Small intestine (tissue), 7 donors: ENCODE results near the gene PPM1D. TPM values are rescaled to one million over a fixed set of nuclear protein-coding genes. Genes with fewer than 3 reads are reported as not detected.
"Not testable (repeated sequence)": the region's sequence is repeated elsewhere in the genome, so short reads cannot be mapped to it uniquely, and the experiment has no call there.

Source experiments
- DNase-seq, 2 donors: peaks; one replicate each; pipeline versions ENCODE4 v3.0.0 to v3.0.0-alpha.2; 2013
- FAIRE-seq: peaks from 2 replicates; lab custom pipeline; 2012; peaks lifted over from hg19 to GRCh38; lab: Jason Lieb, UNC
- H3K27ac ChIP-seq, 3 donors: one replicate each; pipeline ENCODE4 v1.5.1; 2013; ENCODE audit warnings: low read length in 2 of 3, mild to moderate bottlenecking in 2 of 3, control low read depth in 1 of 3, inconsistent platforms in 1 of 3, low read depth in 1 of 3, moderate library complexity in 1 of 3
- H3K27me3 ChIP-seq, 3 donors: one replicate each; pipeline ENCODE4 v1.6.1; 2013; ENCODE audit warnings: low read length in 3 of 3, inconsistent platforms in 1 of 3; ENCODE audit not compliant: control insufficient read depth in 3 of 3, insufficient read depth in 3 of 3
- H3K36me3 ChIP-seq, 3 donors: one replicate each; pipeline ENCODE4 v1.6.1; 2013; ENCODE audit warnings: low read length in 3 of 3, inconsistent platforms in 1 of 3, low read depth in 1 of 3, mild to moderate bottlenecking in 1 of 3, moderate library complexity in 1 of 3; ENCODE audit not compliant: control insufficient read depth in 3 of 3, insufficient read depth in 2 of 3
- H3K4me1 ChIP-seq, 3 donors: one replicate each; pipeline ENCODE4 v1.6.1; 2013; ENCODE audit warnings: low read length in 2 of 3, inconsistent platforms in 1 of 3, low read depth in 1 of 3, mild to moderate bottlenecking in 1 of 3, moderate library complexity in 1 of 3; ENCODE audit not compliant: control insufficient read depth in 3 of 3, insufficient read depth in 2 of 3
- H3K4me3 ChIP-seq, 3 donors: one replicate each; pipeline ENCODE4 v1.5.1; 2013; ENCODE audit warnings: low read length in 3 of 3, control low read depth in 1 of 3, inconsistent platforms in 1 of 3, low read depth in 1 of 3, mild to moderate bottlenecking in 1 of 3, moderate library complexity in 1 of 3
- H3K9me3 ChIP-seq, 2 donors: one replicate each; pipeline ENCODE4 v1.6.1; 2013; ENCODE audit warnings: low read depth in 1 of 2, low read length in 1 of 2; ENCODE audit not compliant: control insufficient read depth in 2 of 2, insufficient read depth in 1 of 2
- WGBS, 3 donors: extraction: QIAGEN DNeasy Blood & Tissue Kit; methylation state at CpG; one replicate each; pipeline ENCODE4 v1.1.7; 2013; 5-methylcytosine and 5-hydroxymethylcytosine counted together
- polyA plus RNA-seq, 4 donors: library from polyadenylated mRNA; stranded (reverse) in 3 of 4; unstranded in 1 of 4; fragments of 200-250 nt in 3 of 4; fragments of 120-200 nt in 1 of 4; gene quantifications; one replicate each; pipeline versions ENCODE4 v1.2.1 to v1.2.3, GENCODE V29; 2013
- donor health status: healthy with polysubstance abuse.
- donor health status: control.
- donor health status: control.
- donor health status: Bipolar disorder and iron deficiency.
- donor health status: healthy.

PPM1D gene
- polyA plus RNA-seq, 4 donors, result 3.8 to 13.6 (median 5.7) TPM

- WGBS, 3 donors, result 85 to 89% (median 88%) methylated on average over 10 of the region's 10 CpGs
- H3K9me3 ChIP-seq, DNase-seq, H3K4me1 ChIP-seq, H3K27ac ChIP-seq, H3K4me3 ChIP-seq, H3K27me3 ChIP-seq, FAIRE-seq, H3K36me3 ChIP-seq: not testable (repeated sequence)
These were observed 3.5 kb downstream of the PPM1D start for GRCh38 chr17:60603477-60603876.

DNA sequence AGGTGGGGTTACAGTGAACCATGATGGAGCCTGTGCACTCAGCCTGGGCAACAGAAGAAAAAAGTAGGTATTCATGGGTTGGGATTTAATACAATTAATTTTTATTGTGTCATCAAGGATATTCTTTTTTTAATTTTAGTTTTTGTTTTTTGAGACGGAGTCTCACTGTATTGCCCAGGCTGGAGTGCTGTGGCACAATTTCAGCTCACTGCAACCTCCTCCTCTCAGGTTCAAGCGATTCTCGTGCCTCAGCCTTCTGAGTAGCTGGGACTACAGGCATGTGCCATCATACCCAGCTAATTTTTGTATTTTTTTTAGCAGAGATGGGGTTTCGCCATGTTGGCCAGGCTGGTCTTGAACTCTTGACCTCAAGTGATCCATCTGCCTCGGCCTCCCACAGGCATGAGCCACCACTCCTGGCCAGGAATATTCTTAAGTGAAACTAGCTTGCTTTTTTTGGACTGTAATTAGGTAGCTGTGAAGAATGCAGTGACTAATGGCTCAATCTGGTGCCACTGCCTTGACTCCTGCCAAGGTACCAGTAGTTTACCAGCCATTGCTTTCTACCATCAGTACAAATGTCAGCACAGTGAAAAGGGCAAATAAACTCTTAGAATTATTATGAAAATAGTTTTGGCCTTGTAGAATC, 4.8 kb downstream of the PPM1D start:
- no peak for FAIRE-seq

GRCh38 chr17:60606036-60606435, 6.0 kb downstream of the PPM1D start:
- no peak for FAIRE-seq
- no peak for DNase-seq
- H3K4me3 ChIP-seq, result no peak overlapping the region
- H3K27ac ChIP-seq, result no peak overlapping the region
- H3K36me3 ChIP-seq, result no peaks in the 10 kb centered on the region
- H3K4me1 ChIP-seq, result peaks cover 0 to 13% (median 7%) of the 10 kb centered on the region in 3 donors
- H3K9me3 ChIP-seq, result no peaks in the 10 kb centered on the region
- no peaks in the 10 kb centered on the region for H3K27me3 ChIP-seq

More for the DNA sequence above, 4.8 kb downstream of the PPM1D start:
- Histone ChIP-seq H3K36me3 (no peaks in the 10 kb centered on the region), H3K4me1 (peaks cover 0 to 7% (median 7%) of the 10 kb centered on the region in 3 donors), H3K27me3 (no peaks in the 10 kb centered on the region), H3K9me3 (no peaks in the 10 kb centered on the region), H3K4me3 (no peak overlapping the region), H3K27ac (no peak overlapping the region)
- WGBS, 3 donors, result 87 to 95% (median 93%) methylated on average over 5 of the region's 5 CpGs
- DNase-seq, result no peak

- H3K27ac ChIP-seq, result no peak overlapping the region
- H3K9me3 ChIP-seq, result no peaks in the 10 kb centered on the region
- FAIRE-seq (no peak), DNase-seq (no peak)
- H3K4me3 ChIP-seq, result no peak overlapping the region
- peaks cover 0 to 6% (median 0%) of the 10 kb centered on the region in 3 donors for H3K4me1 ChIP-seq
- H3K27me3 ChIP-seq, result no peaks in the 10 kb centered on the region
- peaks cover 0 to 7% (median 0%) of the 10 kb centered on the region in 3 donors for H3K36me3 ChIP-seq
- WGBS, 3 donors, result 48 to 63% (median 57%) methylated on average over 2 of the region's 2 CpGs
These were observed 10.5 kb downstream of the PPM1D start for GRCh38 chr17:60610473-60610872.

DNA sequence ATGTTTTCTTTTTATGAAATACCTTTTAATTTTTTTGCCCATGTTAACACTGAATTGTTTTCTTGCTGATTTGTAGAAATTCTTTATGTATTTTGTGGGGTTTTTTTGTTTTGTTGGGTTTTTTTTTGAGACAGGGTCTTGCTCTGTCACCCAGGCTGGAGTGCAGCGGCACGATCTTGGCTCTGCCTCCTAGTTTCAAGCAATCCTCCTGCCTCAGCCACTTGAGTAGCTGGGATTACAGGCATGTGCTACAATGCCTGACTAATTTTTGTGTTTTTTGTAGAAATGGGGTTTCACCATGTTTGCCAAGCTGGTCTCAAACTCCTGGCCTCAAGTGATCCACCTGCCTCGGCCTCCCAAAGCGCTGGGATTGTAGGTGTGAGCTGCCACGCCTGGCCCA, 11.3 kb downstream of the PPM1D start:
- not testable (repeated sequence) for FAIRE-seq, H3K9me3 ChIP-seq, H3K27ac ChIP-seq, H3K4me1 ChIP-seq, H3K27me3 ChIP-seq, H3K4me3 ChIP-seq, DNase-seq
- peaks cover 0 to 12% (median 0%) of the 10 kb centered on the region in 3 donors for H3K36me3 ChIP-seq
- WGBS, 3 donors, result 90 to 97% (median 96%) methylated on average over 5 of the region's 5 CpGs

- H3K4me3 ChIP-seq, result no peak overlapping the region
- no peaks in the 10 kb centered on the region for H3K27me3 ChIP-seq
- no peaks in the 10 kb centered on the region for H3K9me3 ChIP-seq
- no peak overlapping the region for H3K27ac ChIP-seq
- FAIRE-seq, result no peak
- DNase-seq, result no peak
- peaks cover 0 to 6% (median 0%) of the 10 kb centered on the region in 3 donors for H3K4me1 ChIP-seq
- H3K36me3 ChIP-seq, result peaks cover 0 to 18% (median 2%) of the 10 kb centered on the region in 3 donors
- 96 to 98% (median 98%) methylated on average over 13 to 19 of the region's 19 CpGs for WGBS, 3 donors
These were observed 13.3 kb downstream of the PPM1D start for GRCh38 chr17:60613325-60613724.

- 95 to 98% (median 96%) methylated on average over 12 to 20 of the region's 20 CpGs for WGBS, 3 donors
- not testable (repeated sequence) for H3K9me3 ChIP-seq, DNase-seq, H3K27ac ChIP-seq, H3K4me1 ChIP-seq, FAIRE-seq, H3K27me3 ChIP-seq, H3K4me3 ChIP-seq
- H3K36me3 ChIP-seq, result peaks cover 0 to 18% (median 2%) of the 10 kb centered on the region in 3 donors
These were observed 13.8 kb downstream of the PPM1D start for GRCh38 chr17:60613796-60614195.

GRCh38 chr17:60614247-60614646, 14.3 kb downstream of the PPM1D start:
- DNase-seq, H3K27ac ChIP-seq, H3K4me1 ChIP-seq, H3K27me3 ChIP-seq, H3K9me3 ChIP-seq, H3K4me3 ChIP-seq, FAIRE-seq: not testable (repeated sequence)
- WGBS, 3 donors, result 79 to 84% (median 80%) methylated on average over 3 of the region's 3 CpGs
- H3K36me3 ChIP-seq, result peaks cover 0 to 18% (median 2%) of the 10 kb centered on the region in 3 donors

- Histone ChIP-seq H3K4me1 (peaks cover 0 to 9% (median 0%) of the 10 kb centered on the region in 3 donors), H3K27ac (no peak overlapping the region), H3K36me3 (peaks cover 0 to 21% (median 2%) of the 10 kb centered on the region in 3 donors), H3K4me3 (no peak overlapping the region), H3K9me3 (no peaks in the 10 kb centered on the region), H3K27me3 (no peaks in the 10 kb centered on the region)
- WGBS, 3 donors, result 82 to 91% (median 90%) methylated on average over 7 of the region's 7 CpGs
- FAIRE-seq (no peak), DNase-seq (no peak)
These were observed 15.1 kb downstream of the PPM1D start for GRCh38 chr17:60615108-60615507.
